ENCODE data around the gene CADM1.

DNA sequence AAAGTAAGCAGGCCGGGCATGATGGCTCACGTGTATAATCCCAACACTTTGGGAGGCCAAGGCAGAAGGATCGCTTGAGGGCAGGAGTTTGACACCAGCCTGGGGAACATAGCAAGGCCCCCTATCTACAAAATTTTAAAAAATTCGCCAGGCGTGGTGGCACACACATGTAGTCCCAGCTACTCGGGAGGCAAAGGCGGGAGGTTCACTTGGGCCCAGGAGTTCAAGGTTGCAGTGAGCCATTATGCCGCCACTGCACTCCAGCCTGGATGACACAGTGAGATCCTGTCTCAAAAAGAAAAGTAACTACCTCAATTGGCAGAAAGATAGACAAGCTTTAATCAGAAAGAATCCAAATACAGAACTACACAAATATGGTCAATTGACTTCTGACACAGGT is 31.0 kb downstream of the CADM1 start:
- TF ChIP-seq EP300 (IDR thresholded peaks at IDR 0.05): no peak
- TF ChIP-seq CTCF (IDR thresholded peaks at IDR 0.05): no peak

Data from esophagus muscularis mucosa (tissue), 3 donors.